Measurements from ENCODE around the gene NYNRIN.

NYNRIN gene

GRCh38 chr14:24456980-24457379 lies 58.2 kb downstream of the NYNRIN start:
- DNase-seq (ENCODE audit: low read depth), result no peak

DNA sequence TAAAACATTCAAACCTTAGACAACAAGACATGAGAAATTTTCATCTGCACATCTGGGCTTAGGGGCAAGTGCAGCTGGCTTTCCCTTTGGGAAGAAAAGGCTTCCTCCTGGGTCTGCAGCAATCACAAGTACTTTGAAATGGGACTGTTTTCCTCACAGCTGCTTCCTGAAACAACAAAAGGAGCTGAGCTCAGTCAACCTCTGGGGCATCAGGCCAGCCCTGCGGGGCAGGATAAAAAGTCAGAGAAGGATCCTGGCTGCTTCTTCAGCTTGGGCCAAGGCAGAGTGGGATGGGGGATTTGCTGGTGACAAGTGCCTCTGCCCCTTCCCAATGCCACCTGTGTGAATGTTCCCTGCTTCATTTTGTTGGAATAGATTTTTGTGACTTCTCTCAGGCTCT lies 59.9 kb downstream of the NYNRIN start:
- DNase-seq (ENCODE audit: low read depth), result no peak

DNA sequence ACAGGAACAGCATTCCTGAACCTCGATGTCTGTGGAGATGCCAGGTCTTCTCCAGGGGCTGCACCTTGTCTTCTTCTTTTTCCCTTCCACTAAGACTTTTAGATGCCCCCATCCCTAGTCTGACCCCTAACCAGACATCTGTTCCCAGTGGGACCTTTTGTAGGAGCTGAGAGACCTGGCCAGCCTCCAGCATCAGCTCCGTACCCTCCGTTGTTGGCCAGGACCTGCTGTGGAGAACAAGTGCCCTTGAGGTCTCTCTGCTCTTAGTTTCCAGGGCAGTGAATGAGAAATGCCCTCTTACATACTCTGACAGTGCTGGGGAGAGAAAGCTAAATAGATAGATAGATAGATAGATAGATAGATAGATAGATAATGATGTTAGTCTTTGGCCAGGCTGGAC lies 60.5 kb downstream of the NYNRIN start:
- DNase-seq (ENCODE audit: low read depth), result no peak

DNA sequence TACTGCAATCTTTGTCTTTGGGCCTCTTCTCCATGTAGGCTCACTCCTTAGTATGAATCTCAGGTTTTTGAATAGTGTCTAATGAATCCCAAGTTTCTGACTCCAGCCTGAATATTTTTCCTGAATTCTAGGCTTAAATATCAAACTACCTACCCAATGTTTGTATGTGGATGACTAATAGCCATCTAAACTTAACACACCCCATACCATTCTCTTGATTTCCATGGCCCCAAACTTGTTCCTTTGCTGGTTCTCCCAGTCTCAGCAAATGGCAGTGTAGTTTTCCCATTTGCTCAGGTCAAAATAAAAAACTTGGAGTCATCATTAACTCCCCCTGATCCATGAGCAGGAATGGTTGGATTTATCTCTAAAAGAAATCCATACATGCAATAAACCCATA lies 62.5 kb downstream of the NYNRIN start:
- no peak for DNase-seq (ENCODE audit: low read depth)

DNA sequence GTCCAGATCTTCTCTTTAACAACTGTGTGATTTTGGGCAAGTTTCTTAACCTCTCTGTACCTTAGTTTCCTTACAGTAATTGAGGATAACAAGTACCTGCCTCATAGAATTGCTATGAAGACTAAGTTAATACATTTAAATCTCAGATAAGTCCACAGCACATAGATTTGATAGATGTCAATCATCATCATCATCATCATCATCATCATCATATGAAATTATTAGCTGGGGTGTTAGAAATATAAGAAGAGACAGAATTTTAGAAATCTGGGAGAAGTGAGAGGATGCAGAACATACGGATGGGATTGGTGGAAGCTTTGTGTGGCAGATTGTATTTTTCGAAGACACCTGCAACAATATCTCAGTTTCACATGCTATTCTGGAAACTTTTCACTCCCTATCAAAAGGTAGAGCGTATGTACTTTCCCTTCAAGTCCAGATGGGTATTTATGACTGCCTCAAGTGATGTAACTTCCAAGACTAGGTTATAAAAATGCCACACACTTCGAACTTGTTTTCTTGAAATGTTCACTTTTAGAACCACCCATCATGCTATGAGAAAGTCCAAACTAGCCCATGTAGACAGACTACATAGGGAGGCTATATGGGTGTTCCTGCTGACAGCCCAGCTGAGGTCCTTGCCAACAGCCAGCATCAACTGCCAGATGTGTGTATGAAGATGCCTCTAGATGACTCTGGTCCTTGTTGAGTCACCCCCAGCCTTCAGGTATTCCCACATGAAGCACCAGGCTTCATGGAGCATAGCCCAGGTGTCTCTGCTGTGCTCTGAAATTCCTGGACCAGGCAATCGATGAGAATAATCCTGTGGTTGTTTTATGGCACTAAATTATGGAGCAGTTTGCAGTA lies 64.4 kb downstream of the NYNRIN start:
- no peak for DNase-seq (ENCODE audit: low read depth)

GRCh38 chr14:24463884-24464785 lies 65.3 kb downstream of the NYNRIN start:
- no peak for DNase-seq (ENCODE audit: low read depth)

DNA sequence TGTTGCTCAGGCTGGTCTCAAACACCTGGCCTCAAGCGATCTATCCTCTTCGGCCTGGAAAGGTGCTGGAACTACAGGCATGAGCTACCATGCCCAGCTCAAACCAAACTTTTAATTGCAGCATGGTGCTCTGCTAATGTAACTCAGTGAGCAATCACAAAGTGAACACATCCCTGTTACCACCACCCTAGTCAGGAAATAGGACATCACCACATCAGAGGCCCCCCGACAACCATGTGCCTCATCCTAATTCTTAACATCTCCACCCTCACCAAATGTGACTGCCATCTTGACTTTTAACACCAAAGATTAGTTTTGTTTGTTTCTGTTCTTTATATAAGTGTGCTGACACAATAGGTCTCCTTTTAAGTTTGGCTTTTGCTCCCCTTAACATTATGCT lies 66.6 kb downstream of the NYNRIN start:
- no peak for DNase-seq (ENCODE audit: low read depth)

DNA sequence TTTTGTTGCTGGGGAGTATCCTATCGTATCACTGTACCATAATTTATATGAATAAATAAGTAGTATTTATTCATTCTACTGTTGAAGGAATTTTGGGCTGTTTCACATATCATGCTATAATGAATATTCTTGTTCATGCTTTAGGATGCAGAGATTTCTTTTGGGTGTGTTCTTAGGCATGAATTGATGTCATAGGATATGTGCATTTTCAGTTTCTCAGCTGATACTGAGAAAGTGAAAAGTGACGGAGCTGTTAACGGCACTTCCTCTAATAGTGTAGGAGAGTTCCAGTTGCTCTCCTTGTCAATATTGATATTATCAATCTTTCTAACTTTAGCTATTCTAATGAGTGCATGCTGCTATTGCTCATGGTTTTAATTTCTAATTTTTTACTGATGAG lies 67.0 kb downstream of the NYNRIN start:
- DNase-seq (ENCODE audit: low read depth), result no peak
